Kidney (tissue), 22 donors: ENCODE results near the gene CFP. TPM values are rescaled to one million over a fixed set of nuclear protein-coding genes. Genes with fewer than 3 reads are reported as not detected.
"Not testable (repeated sequence)": the region's sequence is repeated elsewhere in the genome, so short reads cannot be mapped to it uniquely, and the experiment has no call there.

Source experiments
- DNase-seq, 5 donors: peaks; one replicate each; pipeline ENCODE4 v3.0.0-alpha.2; 2013 to 2020
- FAIRE-seq: peaks from 2 replicates; lab custom pipeline; 2012; peaks lifted over from hg19 to GRCh38; lab: Jason Lieb, UNC
- H3K27ac ChIP-seq, 2 donors: one replicate each; pipeline ENCODE4 v1.7.0; 2013; ENCODE audit warnings: low read depth in 2 of 2, low read length in 2 of 2, inconsistent platforms in 1 of 2
- H3K27me3 ChIP-seq: one replicate; pipeline ENCODE4 v1.7.1; 2013; ENCODE audit warnings: low read length, inconsistent platforms; ENCODE audit not compliant: control insufficient read depth, insufficient read depth
- H3K36me3 ChIP-seq, 3 donors: one replicate each; pipeline versions ENCODE4 v1.7.0 to v1.7.1; 2013; ENCODE audit warnings: low read length in 3 of 3, control low read depth in 1 of 3, inconsistent platforms in 1 of 3; ENCODE audit not compliant: insufficient read depth in 3 of 3, control insufficient read depth in 2 of 3
- H3K4me1 ChIP-seq, 3 donors: one replicate each; pipeline versions ENCODE4 v1.7.0 to v1.7.1; 2013; ENCODE audit warnings: low read length in 3 of 3, inconsistent platforms in 1 of 3, low read depth in 1 of 3; ENCODE audit not compliant: control insufficient read depth in 2 of 3, insufficient read depth in 2 of 3
- H3K4me3 ChIP-seq, 3 donors: one replicate each; pipeline versions ENCODE4 v1.7.0 to v1.8.1; 2013; ENCODE audit warnings: low read length in 3 of 3, control low read depth in 1 of 3, inconsistent platforms in 1 of 3
- H3K9ac ChIP-seq, 3 donors: one replicate each; pipeline versions ENCODE4 v1.7.0 to v1.7.1; 2013; ENCODE audit warnings: low read length in 3 of 3, control low read depth in 1 of 3, inconsistent platforms in 1 of 3
- H3K9me3 ChIP-seq, 3 donors: one replicate each; pipeline versions ENCODE4 v1.7.0 to v1.7.1; 2013; ENCODE audit warnings: low read length in 3 of 3, control low read depth in 1 of 3, inconsistent platforms in 1 of 3; ENCODE audit not compliant: control insufficient read depth in 2 of 3, insufficient read depth in 1 of 3
- intact Hi-C: fragments of 100-400 bp; cut with DNase I; formaldehyde crosslinking; loops from one replicate; pipeline ENCODE4 v1.11.1; 2022
- long read RNA-seq, 10 donors: library from polyadenylated mRNA in 1 of 10; unstranded in 1 of 10; transcript quantifications; one replicate each; pipeline ENCODE4 v2.0.0 and lab custom pipeline, GENCODE V29; 2021 to 2026
- polyA plus RNA-seq: library from polyadenylated mRNA; stranded (reverse); fragments of 350-450 nt; fragmentation: Illumina TruSeq; extraction: RNeasy Lipid Tissue Mini Kit (QIAGEN cat#74804); gene quantifications from one replicate; pipeline ENCODE4 v1.2.3, GENCODE V29; 2014; ENCODE audit warnings: low read depth, low replicate concordance; ENCODE audit not compliant: insufficient read depth
- total RNA-seq: library from RNA; stranded (reverse); fragmentation: NEBNext Ultra II Directional; extraction: Animal tissue kit (Norgen Biotek cat#: 25700); gene quantifications from one replicate; pipeline ENCODE4 v1.2.1, GENCODE V29; 2021
- TF ChIP-seq, protein P1 (sequence below): IDR thresholded peaks from 3 replicates; pipeline ENCODE4 v1.5.1; 2012; ENCODE audit warnings: mild to moderate bottlenecking, moderate library complexity, borderline replicate concordance; ENCODE audit not compliant: insufficient read depth; ENCODE audit errors: extremely low read depth
- donor health status: control.
- donor health status: control.
- donor health status: control.
- donor health status: control.
- donor health status: control.
- donor health status: DM: yes; HTN: yes; CAD: no.
- donor health status: Normal renal cell carcinoma (clear cell type).

Gene CFP
- total RNA-seq (8.3 TPM), polyA plus RNA-seq (2.1 TPM)
- long read RNA-seq, donor 1: 0 reads
- long read RNA-seq, donor 2: 0 reads
- long read RNA-seq, donor 3, partial matches to known transcripts: 0 of 1 reads
- long read RNA-seq, donor 3, other reads (novel, unspliced or antisense): 0 of 1 reads
- long read RNA-seq, donor 4, partial matches to known transcripts: 0 of 1 reads
- long read RNA-seq, donor 4, other reads (novel, unspliced or antisense): 0 of 1 reads
- long read RNA-seq, donor 5: 0 reads
- long read RNA-seq, donor 6: 0 reads
- long read RNA-seq, donor 7, partial matches to known transcripts: 1 of 6 reads
- long read RNA-seq, donor 7, other reads (novel, unspliced or antisense): 0 of 6 reads
- long read RNA-seq, donor 8: 0 reads
- long read RNA-seq, donor 9: 0 reads
- long read RNA-seq, donor 10: 0 reads

DNA sequence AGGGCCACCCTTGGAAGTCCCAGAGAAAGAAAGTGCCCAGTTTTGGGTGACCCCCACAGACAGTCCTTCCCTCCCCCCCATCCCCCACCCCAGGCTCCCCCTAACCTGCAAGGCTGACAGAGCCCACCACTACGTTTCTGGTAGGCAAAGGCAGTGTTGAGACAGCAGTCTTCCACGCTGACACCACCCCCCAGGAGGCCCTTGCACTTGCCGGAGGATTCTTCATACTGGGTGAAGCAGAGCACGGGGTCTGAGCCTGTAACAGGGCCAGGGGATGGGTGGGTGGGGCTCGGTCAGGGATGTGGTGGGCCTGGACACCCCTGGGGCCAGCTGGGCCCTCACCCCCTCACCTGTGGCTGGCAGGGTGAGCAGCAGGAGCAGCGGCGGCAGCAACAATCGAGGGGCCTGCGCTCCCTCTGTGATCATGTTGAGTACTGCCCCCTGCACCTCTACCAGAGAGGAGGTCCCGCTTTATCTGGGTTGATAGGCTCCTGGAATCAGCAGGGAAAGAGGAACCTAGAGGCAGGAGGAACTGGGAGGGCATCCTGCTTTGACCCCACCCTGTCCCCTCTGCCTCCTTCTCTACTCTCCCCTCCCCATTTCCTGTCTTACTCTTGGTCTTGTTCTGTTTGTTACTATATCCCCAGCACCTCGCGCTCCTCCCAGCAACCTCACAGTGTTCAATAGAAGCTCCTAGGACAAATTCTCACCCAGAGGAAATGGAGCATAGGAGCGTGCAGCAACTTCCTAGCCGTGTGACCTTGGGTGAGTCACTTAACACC is at the start of gene CFP:
CFP (minus strand) TSS at position 512 of the 782 bp plus-strand sequence; CDS start at position 426, 86 bp downstream.
- Histone ChIP-seq H3K27me3 (no peaks in the 10 kb centered on the region), H3K9me3 (no peaks in the 10 kb centered on the region), H3K4me3 (no peak within 1 kb of the TSS), H3K9ac (no peak within 1 kb of the TSS), H3K27ac (no peak within 1 kb of the TSS), H3K4me1 (no peaks in the 10 kb centered on the region), H3K36me3 (peaks cover 0 to under 1% (median 0%) of the 10 kb centered on the region in 3 donors)
- FAIRE-seq: no peak
- intact Hi-C loops: no loop called here
- no peak for DNase-seq
- TF ChIP-seq, protein P1, sequence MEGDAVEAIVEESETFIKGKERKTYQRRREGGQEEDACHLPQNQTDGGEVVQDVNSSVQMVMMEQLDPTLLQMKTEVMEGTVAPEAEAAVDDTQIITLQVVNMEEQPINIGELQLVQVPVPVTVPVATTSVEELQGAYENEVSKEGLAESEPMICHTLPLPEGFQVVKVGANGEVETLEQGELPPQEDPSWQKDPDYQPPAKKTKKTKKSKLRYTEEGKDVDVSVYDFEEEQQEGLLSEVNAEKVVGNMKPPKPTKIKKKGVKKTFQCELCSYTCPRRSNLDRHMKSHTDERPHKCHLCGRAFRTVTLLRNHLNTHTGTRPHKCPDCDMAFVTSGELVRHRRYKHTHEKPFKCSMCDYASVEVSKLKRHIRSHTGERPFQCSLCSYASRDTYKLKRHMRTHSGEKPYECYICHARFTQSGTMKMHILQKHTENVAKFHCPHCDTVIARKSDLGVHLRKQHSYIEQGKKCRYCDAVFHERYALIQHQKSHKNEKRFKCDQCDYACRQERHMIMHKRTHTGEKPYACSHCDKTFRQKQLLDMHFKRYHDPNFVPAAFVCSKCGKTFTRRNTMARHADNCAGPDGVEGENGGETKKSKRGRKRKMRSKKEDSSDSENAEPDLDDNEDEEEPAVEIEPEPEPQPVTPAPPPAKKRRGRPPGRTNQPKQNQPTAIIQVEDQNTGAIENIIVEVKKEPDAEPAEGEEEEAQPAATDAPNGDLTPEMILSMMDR: no peak

DNA sequence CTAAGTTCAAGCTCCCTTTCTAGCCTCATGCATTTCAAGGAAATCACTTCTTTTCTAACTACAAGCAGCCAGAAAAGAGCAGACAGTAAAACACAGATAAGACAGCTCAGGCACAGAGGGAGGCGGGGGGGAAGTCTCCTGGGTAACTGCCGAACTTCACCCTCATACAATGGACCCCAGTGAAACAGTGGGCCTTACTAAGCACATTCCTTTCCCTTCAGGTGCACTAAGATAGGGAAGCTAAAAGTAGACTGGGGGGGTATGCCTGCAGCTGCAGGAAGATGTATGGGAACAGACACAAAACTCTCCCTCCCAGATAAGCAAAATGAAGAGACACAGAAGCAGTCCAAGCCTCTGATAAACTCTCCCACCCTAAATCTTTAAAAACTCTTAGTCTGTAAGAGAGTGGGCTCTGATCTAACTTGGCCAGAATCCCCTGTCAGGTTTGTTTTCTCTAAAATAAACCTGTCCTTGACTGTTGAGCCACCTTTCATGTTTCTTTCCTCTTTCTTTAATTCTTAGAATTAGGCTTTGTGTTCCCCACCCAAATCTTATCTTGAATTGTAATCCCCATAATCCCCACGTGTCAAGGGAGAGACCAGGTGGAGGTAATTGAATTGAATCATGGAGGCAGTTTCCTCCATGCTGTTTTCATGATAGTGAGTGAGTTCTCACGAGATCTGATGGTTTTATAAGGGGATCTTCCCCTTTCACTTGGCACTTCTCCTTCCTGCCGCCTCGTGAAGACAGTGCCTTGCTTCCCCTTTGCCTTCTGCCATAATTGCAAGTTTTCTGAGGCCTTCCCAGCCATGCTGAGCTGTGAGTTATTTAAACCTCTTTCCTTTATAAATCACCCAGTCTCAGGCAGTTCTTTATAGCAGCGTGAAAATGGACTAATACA is 46.5 kb upstream of the CFP start:
- DNase-seq, FAIRE-seq, H3K27ac ChIP-seq, H3K36me3 ChIP-seq, H3K27me3 ChIP-seq, H3K9me3 ChIP-seq, H3K4me3 ChIP-seq, H3K9ac ChIP-seq, intact Hi-C loops, H3K4me1 ChIP-seq: not testable (repeated sequence)

DNA sequence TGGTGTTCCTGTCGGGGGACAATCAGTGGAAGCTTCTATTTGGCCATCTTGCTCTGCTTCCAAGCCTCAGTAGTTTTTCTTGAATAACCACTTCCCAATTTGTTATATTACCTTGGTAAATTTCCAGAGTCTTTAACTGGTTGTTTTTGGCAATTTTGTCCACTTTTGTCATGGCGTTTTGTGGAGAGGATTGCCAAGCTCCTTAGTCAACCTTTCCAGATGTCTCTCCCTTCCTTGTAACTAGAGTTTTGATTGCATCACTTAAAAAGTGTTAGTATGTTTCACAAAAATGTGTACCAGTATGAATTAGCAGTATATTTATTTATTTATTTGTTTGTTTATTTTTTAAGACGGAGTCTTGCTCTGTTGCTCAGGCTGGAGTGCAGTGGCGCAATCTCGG is 45.0 kb upstream of the CFP start:
- Histone ChIP-seq H3K9me3 (no peaks in the 10 kb centered on the region), H3K9ac (no peak overlapping the region), H3K4me3 (no peak overlapping the region), H3K4me1 (no peaks in the 10 kb centered on the region), H3K27ac (no peak overlapping the region), H3K27me3 (no peaks in the 10 kb centered on the region), H3K36me3 (no peaks in the 10 kb centered on the region)
- TF ChIP-seq, protein P1: no peak
- intact Hi-C loops: no loop called here
- DNase-seq (no peak), FAIRE-seq (no peak)

DNA sequence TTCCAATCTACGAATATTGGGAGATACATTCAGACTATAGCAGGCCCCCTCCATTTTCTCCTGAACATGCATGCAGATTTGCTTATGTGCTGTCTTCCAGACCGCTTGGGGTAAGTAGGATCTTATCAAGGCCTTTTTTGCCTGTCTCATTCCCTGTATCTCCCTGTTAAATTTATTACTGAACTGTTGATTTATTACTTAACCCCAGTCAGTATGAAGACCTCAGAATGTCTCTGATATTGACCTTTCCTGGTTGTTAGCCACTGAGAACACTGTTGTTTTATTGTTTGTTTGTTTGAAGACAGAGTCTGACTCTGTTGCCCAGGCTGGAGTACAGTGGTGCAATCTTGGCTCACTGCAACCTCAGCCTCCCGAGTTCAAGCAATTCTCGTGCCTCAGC is 36.1 kb upstream of the CFP start:
- DNase-seq, H3K27ac ChIP-seq, H3K9me3 ChIP-seq, H3K9ac ChIP-seq, H3K4me3 ChIP-seq, H3K4me1 ChIP-seq, H3K27me3 ChIP-seq, FAIRE-seq, H3K36me3 ChIP-seq, intact Hi-C loops: not testable (repeated sequence)
